Loucy (cell line): ENCODE measurements around the gene SLC28A2.

ENCODE experiments used
- H2AFZ ChIP-seq: fragments of 200-600 bp; sonication (generic); 2 replicates; pipeline ENCODE4 v1.6.0; 2016; ENCODE audit warnings: antibody characterized with exemption, mild to moderate bottlenecking, low read length, moderate library complexity
- H3F3A ChIP-seq: fragments of 200-600 bp; 2 replicates; pipeline ENCODE4 v1.6.0; 2016; ENCODE audit warnings: antibody characterized with exemption, low read depth, mild to moderate bottlenecking
- H3K27me3 ChIP-seq: fragments of 200-600 bp; sonication (generic); 2 replicates; pipeline ENCODE4 v1.6.1; 2014; ENCODE audit warnings: low read length, mild to moderate bottlenecking; ENCODE audit not compliant: insufficient read depth, poor library complexity, severe bottlenecking
- H3K36me3 ChIP-seq: fragments of 200-600 bp; sonication (generic); 2 replicates; pipeline ENCODE4 v1.6.1; 2016; ENCODE audit warnings: low read length; ENCODE audit not compliant: insufficient read depth
- H3K4me1 ChIP-seq: fragments of 200-600 bp; sonication (generic); 2 replicates; pipeline ENCODE4 v1.5.1; 2014; ENCODE audit warnings: low read length, mild to moderate bottlenecking; ENCODE audit not compliant: insufficient read depth, poor library complexity, severe bottlenecking
- H3K4me2 ChIP-seq: fragments of 200-600 bp; sonication (generic); 2 replicates; pipeline ENCODE4 v1.6.0; 2014; ENCODE audit warnings: antibody characterized with exemption, low read length, low read depth, mild to moderate bottlenecking; ENCODE audit not compliant: poor library complexity, severe bottlenecking
- H3K4me3 ChIP-seq: fragments of 200-600 bp; sonication (generic); 2 replicates; pipeline ENCODE4 v1.5.1; 2014; ENCODE audit warnings: low read length, mild to moderate bottlenecking, mixed read lengths; ENCODE audit not compliant: poor library complexity, severe bottlenecking
- H3K79me2 ChIP-seq: fragments of 200-600 bp; sonication (generic); 2 replicates; pipeline ENCODE4 v1.6.1; 2014; ENCODE audit warnings: low read length; ENCODE audit not compliant: insufficient read depth
- H3K9ac ChIP-seq: fragments of 200-600 bp; sonication (generic); 2 replicates; pipeline ENCODE4 v1.6.0; 2014; ENCODE audit warnings: mild to moderate bottlenecking, low read depth, low read length, moderate library complexity; ENCODE audit not compliant: poor library complexity, severe bottlenecking
- H3K9me2 ChIP-seq: fragments of 200-600 bp; sonication (generic); replicated peaks from 2 replicates; pipeline ENCODE4 v1.6.1; 2016; ENCODE audit warnings: low read depth, low read length, mixed read lengths
- H3K9me3 ChIP-seq: fragments of 200-600 bp; sonication (generic); 2 replicates; pipeline ENCODE4 v1.6.1; 2014; ENCODE audit warnings: mild to moderate bottlenecking, antibody characterized with exemption, low read length, low read depth; ENCODE audit not compliant: insufficient read depth
- H4K20me1 ChIP-seq: fragments of 200-600 bp; sonication (generic); 2 replicates; pipeline ENCODE4 v1.6.0; 2014; ENCODE audit warnings: antibody characterized with exemption, low read length, mild to moderate bottlenecking; ENCODE audit not compliant: insufficient read depth, poor library complexity, severe bottlenecking
- EZH2phosphoT487 ChIP-seq: fragments of 200-600 bp; IDR thresholded peaks from 2 replicates; pipeline ENCODE4 v1.6.1; 2018; ENCODE audit warnings: antibody characterized with exemption, mild to moderate bottlenecking, moderate library complexity, borderline replicate concordance
- TF ChIP-seq, protein P1 (sequence below): fragments of 200-600 bp; sonication (generic); conservative IDR thresholded peaks from 2 replicates; pipeline ENCODE4 v1.5.1; 2014; ENCODE audit warnings: mild to moderate bottlenecking, antibody characterized with exemption, low read length

Gene SLC28A2

DNA sequence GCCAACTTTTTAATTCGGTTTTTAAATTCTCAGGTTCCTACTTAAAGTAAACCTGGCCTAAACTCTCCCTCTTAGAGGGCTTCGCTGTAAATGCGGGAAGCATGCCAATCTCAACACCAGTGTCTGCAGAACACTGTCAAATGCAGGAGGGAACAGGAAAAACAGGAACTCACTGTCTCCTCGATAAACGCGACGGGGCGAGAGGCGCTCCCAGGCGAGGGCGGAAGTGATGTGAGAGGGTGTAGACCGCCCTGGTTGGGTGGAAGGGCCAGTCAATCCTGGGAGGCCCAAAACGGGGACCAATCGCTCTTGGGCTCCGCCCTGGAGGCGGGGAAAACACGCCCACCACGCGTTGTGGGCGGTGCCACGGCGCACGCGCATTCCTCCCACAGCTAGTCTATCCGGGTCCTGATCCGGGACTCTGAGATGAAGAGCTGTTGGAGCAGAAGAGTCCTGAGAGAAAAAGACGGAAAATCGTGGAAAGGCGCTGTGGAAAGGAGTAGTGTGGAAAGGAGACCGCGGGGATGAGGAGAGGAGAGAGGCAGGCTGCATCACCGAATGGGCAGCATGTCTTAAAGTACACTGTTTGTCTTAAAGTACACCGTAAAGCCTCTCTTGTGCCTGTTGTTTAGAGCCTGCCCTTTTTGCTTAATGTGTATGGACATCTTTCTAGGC, 27.1 kb downstream of the SLC28A2 start:
- H3K9ac ChIP-seq: peak overlapping the region; percentile 74
- H3K9me3 ChIP-seq: no peaks in the 10 kb centered on the region
- no peaks in the 10 kb centered on the region for H3K27me3 ChIP-seq
- no peaks in the 10 kb centered on the region for H3K79me2 ChIP-seq
- H3K9me2 ChIP-seq: no peaks in the 10 kb centered on the region
- H3K4me2 ChIP-seq: peak overlapping the region; percentile 80
- no peaks in the 10 kb centered on the region for H3K36me3 ChIP-seq
- peaks cover 15% of the 10 kb centered on the region for H3K4me1 ChIP-seq
- peak overlapping the region; percentile 80 for H2AFZ ChIP-seq
- H3K4me3 ChIP-seq: peak overlapping the region; percentile 80
- TF ChIP-seq, protein P1, sequence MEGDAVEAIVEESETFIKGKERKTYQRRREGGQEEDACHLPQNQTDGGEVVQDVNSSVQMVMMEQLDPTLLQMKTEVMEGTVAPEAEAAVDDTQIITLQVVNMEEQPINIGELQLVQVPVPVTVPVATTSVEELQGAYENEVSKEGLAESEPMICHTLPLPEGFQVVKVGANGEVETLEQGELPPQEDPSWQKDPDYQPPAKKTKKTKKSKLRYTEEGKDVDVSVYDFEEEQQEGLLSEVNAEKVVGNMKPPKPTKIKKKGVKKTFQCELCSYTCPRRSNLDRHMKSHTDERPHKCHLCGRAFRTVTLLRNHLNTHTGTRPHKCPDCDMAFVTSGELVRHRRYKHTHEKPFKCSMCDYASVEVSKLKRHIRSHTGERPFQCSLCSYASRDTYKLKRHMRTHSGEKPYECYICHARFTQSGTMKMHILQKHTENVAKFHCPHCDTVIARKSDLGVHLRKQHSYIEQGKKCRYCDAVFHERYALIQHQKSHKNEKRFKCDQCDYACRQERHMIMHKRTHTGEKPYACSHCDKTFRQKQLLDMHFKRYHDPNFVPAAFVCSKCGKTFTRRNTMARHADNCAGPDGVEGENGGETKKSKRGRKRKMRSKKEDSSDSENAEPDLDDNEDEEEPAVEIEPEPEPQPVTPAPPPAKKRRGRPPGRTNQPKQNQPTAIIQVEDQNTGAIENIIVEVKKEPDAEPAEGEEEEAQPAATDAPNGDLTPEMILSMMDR: no peak
- no peak for TF ChIP-seq EZH2phosphoT487
- H4K20me1 ChIP-seq: no peaks in the 10 kb centered on the region
- no peaks in the 10 kb centered on the region for H3F3A ChIP-seq

DNA sequence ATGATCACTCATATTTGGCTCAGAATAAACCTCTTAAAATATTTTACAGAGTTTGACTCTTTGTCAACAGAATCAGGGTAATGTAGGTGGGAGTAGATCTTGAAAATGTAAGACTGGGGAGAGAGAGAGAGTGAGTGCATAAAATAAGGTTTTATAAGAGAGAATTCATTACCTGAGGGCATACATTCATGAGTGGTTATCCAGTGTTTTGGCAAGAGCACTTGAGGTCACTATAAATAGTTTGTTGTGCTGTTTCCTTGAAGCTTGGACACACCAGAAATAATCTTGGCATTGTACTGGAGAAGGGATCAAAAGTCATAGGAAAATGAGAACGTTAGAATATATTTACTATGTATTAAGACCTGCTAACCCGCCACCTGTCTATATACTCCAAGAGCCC, 33.4 kb downstream of the SLC28A2 start:
- Histone ChIP-seq H3K4me3 (no peak overlapping the region), H3K79me2 (no peaks in the 10 kb centered on the region), H3K9me2 (no peaks in the 10 kb centered on the region), H3K27me3 (no peaks in the 10 kb centered on the region), H3F3A (no peaks in the 10 kb centered on the region), H3K9me3 (no peaks in the 10 kb centered on the region), H3K36me3 (no peaks in the 10 kb centered on the region), H4K20me1 (no peaks in the 10 kb centered on the region), H3K4me2 (no peak overlapping the region), H3K9ac (no peak overlapping the region), H3K4me1 (no peaks in the 10 kb centered on the region), H2AFZ (no peak overlapping the region)
- TF ChIP-seq EZH2phosphoT487: no peak
- TF ChIP-seq, protein P1: no peak

DNA sequence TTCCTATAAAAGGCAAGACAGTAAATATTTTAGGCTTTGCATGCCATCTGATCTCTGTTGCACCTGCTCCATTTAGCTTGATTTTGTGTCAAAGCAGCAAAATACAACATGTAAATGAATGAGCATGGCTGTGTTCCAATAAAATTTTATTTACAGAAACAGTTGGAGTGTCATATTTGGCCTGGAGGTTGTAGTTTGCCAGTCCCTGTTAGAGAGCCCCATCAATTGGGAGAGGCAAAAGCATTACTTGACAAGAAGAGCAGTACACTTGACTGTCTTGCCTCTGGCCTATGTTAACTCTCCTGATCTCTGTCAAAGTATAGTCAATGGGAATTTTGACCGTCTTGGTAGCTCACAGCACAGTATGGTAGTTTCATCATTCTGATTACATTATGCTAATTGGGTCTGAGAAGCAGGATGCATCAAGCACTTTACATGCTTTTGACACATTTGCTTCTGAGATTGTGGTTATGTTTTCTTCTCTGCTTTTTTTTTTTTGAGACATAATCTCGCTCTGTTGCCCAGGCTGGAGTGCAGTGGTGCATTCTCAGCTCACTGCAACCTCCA, 35.4 kb downstream of the SLC28A2 start:
- Histone ChIP-seq H4K20me1 (no peaks in the 10 kb centered on the region), H3K36me3 (no peaks in the 10 kb centered on the region), H3K4me1 (no peaks in the 10 kb centered on the region), H3K4me2 (no peak overlapping the region), H3K79me2 (no peaks in the 10 kb centered on the region), H3K27me3 (no peaks in the 10 kb centered on the region), H3K9ac (no peak overlapping the region), H3K9me2 (no peaks in the 10 kb centered on the region), H3K4me3 (no peak overlapping the region), H3F3A (no peaks in the 10 kb centered on the region), H3K9me3 (no peaks in the 10 kb centered on the region), H2AFZ (no peak overlapping the region)
- TF ChIP-seq, protein P1: no peak
- TF ChIP-seq EZH2phosphoT487: no peak
